GM12874 (cell line): ENCODE measurements around the gene SSBP2.

Experiments
- TF ChIP-seq, protein P1 (sequence below): IDR thresholded peaks from 2 replicates; pipeline ENCODE4 v1.5.1; 2011; ENCODE audit warnings: low read depth, mild to moderate bottlenecking, control low read depth, low read length, moderate library complexity; ENCODE audit not compliant: insufficient read depth

SSBP2 gene

GRCh38 chr5:81761270-81761669 lies 10.4 kb upstream of the SSBP2 start:
- TF ChIP-seq, protein P1, sequence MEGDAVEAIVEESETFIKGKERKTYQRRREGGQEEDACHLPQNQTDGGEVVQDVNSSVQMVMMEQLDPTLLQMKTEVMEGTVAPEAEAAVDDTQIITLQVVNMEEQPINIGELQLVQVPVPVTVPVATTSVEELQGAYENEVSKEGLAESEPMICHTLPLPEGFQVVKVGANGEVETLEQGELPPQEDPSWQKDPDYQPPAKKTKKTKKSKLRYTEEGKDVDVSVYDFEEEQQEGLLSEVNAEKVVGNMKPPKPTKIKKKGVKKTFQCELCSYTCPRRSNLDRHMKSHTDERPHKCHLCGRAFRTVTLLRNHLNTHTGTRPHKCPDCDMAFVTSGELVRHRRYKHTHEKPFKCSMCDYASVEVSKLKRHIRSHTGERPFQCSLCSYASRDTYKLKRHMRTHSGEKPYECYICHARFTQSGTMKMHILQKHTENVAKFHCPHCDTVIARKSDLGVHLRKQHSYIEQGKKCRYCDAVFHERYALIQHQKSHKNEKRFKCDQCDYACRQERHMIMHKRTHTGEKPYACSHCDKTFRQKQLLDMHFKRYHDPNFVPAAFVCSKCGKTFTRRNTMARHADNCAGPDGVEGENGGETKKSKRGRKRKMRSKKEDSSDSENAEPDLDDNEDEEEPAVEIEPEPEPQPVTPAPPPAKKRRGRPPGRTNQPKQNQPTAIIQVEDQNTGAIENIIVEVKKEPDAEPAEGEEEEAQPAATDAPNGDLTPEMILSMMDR, result no peak

- TF ChIP-seq, protein P1, result no peak
Observed at GRCh38 chr5:81760521-81760920, 9.6 kb upstream of the SSBP2 start.

- TF ChIP-seq, protein P1, result no peak
Observed at GRCh38 chr5:81759632-81760005, 8.7 kb upstream of the SSBP2 start.

DNA sequence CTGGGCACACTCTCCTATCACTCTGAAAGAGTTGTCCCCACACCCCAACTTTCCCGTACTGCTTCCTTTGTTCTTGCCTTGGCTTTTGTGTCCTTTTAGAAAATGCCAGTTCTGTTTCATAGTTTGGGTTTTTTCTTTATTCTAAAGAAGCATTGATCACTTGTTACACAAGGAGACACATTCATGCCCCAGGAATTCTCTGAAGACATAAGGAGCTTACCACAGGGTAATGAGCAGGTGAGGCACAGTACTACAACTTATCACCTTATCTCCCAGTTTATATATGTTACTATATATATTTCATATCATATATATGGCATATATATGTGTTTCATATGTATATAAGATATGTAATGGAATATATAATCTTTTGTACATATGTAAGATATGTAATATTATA lies 6.5 kb upstream of the SSBP2 start:
- TF ChIP-seq, protein P1, result no peak

DNA sequence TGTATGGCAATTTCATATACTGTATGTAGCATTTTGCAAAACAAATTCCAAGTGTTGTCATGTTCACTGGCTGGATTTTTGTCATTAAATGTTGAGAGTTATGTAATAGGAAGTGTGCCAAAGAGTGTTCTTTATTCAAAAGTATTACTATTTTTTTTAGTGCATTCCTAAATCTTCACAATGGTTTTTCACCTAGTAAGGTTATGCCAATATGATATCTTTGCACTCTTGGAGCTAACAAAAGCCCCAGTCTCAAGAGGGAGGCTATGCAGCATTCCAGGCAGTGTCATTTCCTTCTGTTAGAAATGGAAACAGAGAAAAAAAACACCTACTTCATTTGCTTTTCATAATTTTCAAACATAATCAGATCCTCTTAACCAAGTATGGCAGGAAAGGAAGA lies 5.1 kb upstream of the SSBP2 start:
- TF ChIP-seq, protein P1, result no peak

DNA sequence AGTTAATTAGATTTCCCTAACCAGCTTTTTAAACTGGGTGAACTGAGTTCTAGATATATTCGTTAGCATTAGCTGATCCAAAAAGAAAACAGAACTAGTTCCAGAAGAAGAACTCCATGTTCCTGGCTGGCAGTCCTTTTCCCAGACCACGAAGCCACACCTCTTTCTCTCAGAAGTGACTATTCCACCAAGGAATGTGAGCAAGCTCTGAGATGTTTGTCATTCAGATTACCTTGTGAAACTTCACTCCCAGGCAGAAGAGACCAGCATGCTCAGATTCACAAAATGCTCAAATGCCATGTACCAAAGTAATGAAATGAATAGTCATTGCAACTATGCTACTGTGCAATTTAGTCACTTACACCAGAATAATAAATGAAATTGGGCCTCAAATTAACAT lies 4.4 kb upstream of the SSBP2 start:
- TF ChIP-seq, protein P1, result no peak

DNA sequence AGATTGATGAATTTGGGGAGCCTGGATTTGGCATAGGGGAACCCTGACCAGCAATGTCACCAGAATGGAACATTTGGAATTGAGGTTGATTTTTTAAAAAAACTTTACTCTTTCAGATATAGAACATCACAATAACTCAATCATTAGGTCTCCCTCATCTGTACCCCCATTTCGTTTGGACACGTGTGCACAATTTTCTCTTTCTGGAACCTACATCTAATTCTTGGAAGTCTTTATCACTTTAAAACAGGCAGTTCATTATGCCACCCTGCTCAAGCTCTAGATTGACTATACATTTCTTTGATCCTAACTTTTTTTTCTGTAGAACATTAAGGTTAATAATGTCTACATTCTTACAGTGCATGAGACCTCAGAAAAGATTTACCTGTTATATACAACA lies 3.7 kb upstream of the SSBP2 start:
- TF ChIP-seq, protein P1, result no peak

- TF ChIP-seq, protein P1, result no peak
Observed at GRCh38 chr5:81753429-81753828, 2.5 kb upstream of the SSBP2 start.
